Esophagus squamous epithelium (tissue), 4 donors: ENCODE measurements around the gene FRMPD4.

Experiments
- POLR2A ChIP-seq, 4 donors: fragments of 450-650 bp; IDR thresholded peaks; one replicate each; pipeline ENCODE4 v1.6.1; 2017; ENCODE audit warnings: antibody characterized with exemption in 4 of 4, mild to moderate bottlenecking in 4 of 4, moderate library complexity in 3 of 4
- TF ChIP-seq, protein P1 (sequence below), 6 experiments: fragments of 450-650 bp in 4 of 6; fragments of 200-600 bp in 2 of 6; sonication (generic) in 2 of 6; IDR thresholded peaks; one replicate each; pipeline ENCODE4 v1.5.1; 2016 to 2019; ENCODE audit warnings: antibody characterized with exemption in 6 of 6, mild to moderate bottlenecking in 4 of 6, moderate library complexity in 4 of 6

DNA sequence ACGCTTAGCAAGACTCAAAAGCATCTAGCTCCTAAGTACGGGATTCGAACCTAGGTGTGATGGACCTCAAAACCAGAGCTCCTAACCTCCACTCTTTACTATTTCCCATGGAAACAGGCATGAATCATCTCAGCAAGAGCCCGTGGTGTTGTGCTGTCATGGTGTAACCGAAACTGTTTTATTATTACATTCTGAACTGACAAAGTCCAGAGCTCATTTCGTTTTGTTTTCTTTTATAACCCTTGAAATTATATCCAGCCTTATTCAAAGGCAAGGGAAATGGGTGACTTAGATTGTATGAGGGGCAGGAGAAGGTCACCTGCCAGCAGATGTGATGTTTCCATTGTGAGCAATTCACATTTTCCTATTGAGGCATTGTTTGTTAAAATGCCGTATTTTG lies 301.1 kb downstream of the FRMPD4 start:
- TF ChIP-seq, protein P1, sequence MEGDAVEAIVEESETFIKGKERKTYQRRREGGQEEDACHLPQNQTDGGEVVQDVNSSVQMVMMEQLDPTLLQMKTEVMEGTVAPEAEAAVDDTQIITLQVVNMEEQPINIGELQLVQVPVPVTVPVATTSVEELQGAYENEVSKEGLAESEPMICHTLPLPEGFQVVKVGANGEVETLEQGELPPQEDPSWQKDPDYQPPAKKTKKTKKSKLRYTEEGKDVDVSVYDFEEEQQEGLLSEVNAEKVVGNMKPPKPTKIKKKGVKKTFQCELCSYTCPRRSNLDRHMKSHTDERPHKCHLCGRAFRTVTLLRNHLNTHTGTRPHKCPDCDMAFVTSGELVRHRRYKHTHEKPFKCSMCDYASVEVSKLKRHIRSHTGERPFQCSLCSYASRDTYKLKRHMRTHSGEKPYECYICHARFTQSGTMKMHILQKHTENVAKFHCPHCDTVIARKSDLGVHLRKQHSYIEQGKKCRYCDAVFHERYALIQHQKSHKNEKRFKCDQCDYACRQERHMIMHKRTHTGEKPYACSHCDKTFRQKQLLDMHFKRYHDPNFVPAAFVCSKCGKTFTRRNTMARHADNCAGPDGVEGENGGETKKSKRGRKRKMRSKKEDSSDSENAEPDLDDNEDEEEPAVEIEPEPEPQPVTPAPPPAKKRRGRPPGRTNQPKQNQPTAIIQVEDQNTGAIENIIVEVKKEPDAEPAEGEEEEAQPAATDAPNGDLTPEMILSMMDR (IDR thresholded peaks at IDR 0.05), result no peak
- no peak for TF ChIP-seq POLR2A (IDR thresholded peaks at IDR 0.05)
